HCT116 (cell line): ENCODE data around the gene UCN2. TPM values are rescaled to one million over a fixed set of nuclear protein-coding genes. Genes with fewer than 3 reads are reported as not detected.

Experiments
- ATAC-seq: fragments of 200-7000 bp; cut with Tn5 transposase; 2 replicates; pipeline ENCODE4 v1.9.1; 2020; ENCODE audit warnings: mild to moderate bottlenecking, moderate library complexity
- BruUV-seq: library from RNA; stranded (reverse); fragments of 400-500 nt; replicated peaks from 2 replicates; lab custom pipeline; 2021; lab: Mats Ljungman, UMichigan
- CTCF ChIA-PET: fragments of 300-600 bp; sonication (Branson Sonifier 250); formaldehyde crosslinking; loops from one replicate; lab custom pipeline; 2021; ENCODE audit warnings: antibody characterized with exemption; lab: Charles Lee
- POLR2A ChIA-PET: fragments of 300-600, 350-600 bp; sonication (Branson Sonifier 250); formaldehyde crosslinking; loops from one replicate; lab custom pipeline; 2021; ENCODE audit warnings: antibody characterized with exemption; lab: Charles Lee
- RAD21 ChIA-PET, 2 experiments: fragments of 300-600 bp; sonication (Branson Sonifier 250); formaldehyde crosslinking; loops; one replicate each; lab custom pipeline; 2023; ENCODE audit warnings: low total read pairs in 2 of 2; ENCODE audit not compliant: uncharacterized antibody in 2 of 2, unreplicated experiment in 2 of 2, low non-redundant PET in 1 of 2; lab: Charles Lee
- DNase-seq: peaks from one replicate; pipeline ENCODE4 v3.0.0-alpha.2; 2010; ENCODE audit warnings: low read depth, low spot score
- H2AFZ ChIP-seq: fragments of 200-600 bp; shearing (Covaris generic), sonication (generic); 2 replicates; pipeline ENCODE4 v1.6.1; 2017; ENCODE audit warnings: low read depth, mixed run types, mixed read lengths, antibody characterized with exemption, low read length; ENCODE audit not compliant: poor library complexity, severe bottlenecking
- H3K27ac ChIP-seq: 2 replicates; pipeline ENCODE4 v1.5.1; 2012; ENCODE audit warnings: low read depth, low read length
- H3K27me3 ChIP-seq: fragments of 200-600 bp; sonication (generic); 2 replicates; pipeline ENCODE4 v1.6.1; 2016; ENCODE audit warnings: mixed run types, low read length, mixed read lengths; ENCODE audit not compliant: insufficient read depth
- H3K36me3 ChIP-seq, 2 experiments: fragments of 200-500 bp in 1 of 2; fragments of 200-600 bp in 1 of 2; sonication (Bioruptor generic) in 1 of 2; sonication (generic) in 1 of 2; 2 replicates each; pipeline versions ENCODE4 v1.5.1 to v1.6.1; 2014 to 2016; ENCODE audit warnings: low read length in 2 of 2, inconsistent platforms in 1 of 2, mixed read lengths in 1 of 2, mixed run types in 1 of 2; ENCODE audit not compliant: insufficient read depth in 2 of 2, control insufficient read depth in 1 of 2
- H3K4me1 ChIP-seq, 2 experiments: fragments of 200-600 bp in 1 of 2; sonication (generic) in 1 of 2; 2 replicates each; pipeline versions ENCODE4 v1.5.1 to v1.6.1; 2012 to 2017; ENCODE audit warnings: low read length in 2 of 2, inconsistent platforms in 1 of 2, mild to moderate bottlenecking in 1 of 2, mixed read lengths in 1 of 2, mixed run types in 1 of 2, moderate library complexity in 1 of 2; ENCODE audit not compliant: insufficient read depth in 2 of 2, control insufficient read depth in 1 of 2
- H3K4me2 ChIP-seq: fragments of 200-600 bp; sonication (generic); 2 replicates; pipeline ENCODE4 v1.6.1; 2017; ENCODE audit warnings: mixed run types, low read length, mixed read lengths
- H3K4me3 ChIP-seq, 2 experiments: fragments of 200-600 bp in 1 of 2; sonication (generic) in 1 of 2; replicated peaks in 1 of 2; 2 replicates each; pipeline ENCODE4 v1.5.1; 2011 to 2016; ENCODE audit warnings: low read length in 2 of 2, control low read depth in 1 of 2, low read depth in 1 of 2, mild to moderate bottlenecking in 1 of 2, mixed read lengths in 1 of 2, mixed run types in 1 of 2
- H3K79me2 ChIP-seq: fragments of 200-600 bp; sonication (generic); 2 replicates; pipeline ENCODE4 v1.6.1; 2017; ENCODE audit warnings: mild to moderate bottlenecking, mixed run types, low read length, moderate library complexity, mixed read lengths; ENCODE audit not compliant: insufficient read depth
- H3K9ac ChIP-seq: fragments of 200-600 bp; sonication (generic); 2 replicates; pipeline ENCODE4 v1.6.1; 2016; ENCODE audit warnings: low read length, mixed read lengths
- H3K9me2 ChIP-seq: fragments of 200-600 bp; sonication (generic), shearing (Covaris generic); 2 replicates; pipeline ENCODE4 v1.6.1; 2017; ENCODE audit warnings: mixed run types, mild to moderate bottlenecking, moderate library complexity; ENCODE audit not compliant: insufficient read depth
- H3K9me3 ChIP-seq, 2 experiments: fragments of 200-500 bp in 1 of 2; fragments of 200-600 bp in 1 of 2; sonication (Bioruptor generic) in 1 of 2; sonication (generic) in 1 of 2; 2 replicates each; pipeline ENCODE4 v1.6.1; 2014 to 2017; ENCODE audit warnings: low read length in 2 of 2, mixed read lengths in 2 of 2, inconsistent platforms in 1 of 2, low read depth in 1 of 2, mild to moderate bottlenecking in 1 of 2, mixed run types in 1 of 2, moderate library complexity in 1 of 2; ENCODE audit not compliant: control insufficient read depth in 1 of 2, insufficient read depth in 1 of 2
- H4K20me1 ChIP-seq: fragments of 200-600 bp; sonication (generic), shearing (Covaris generic); 2 replicates; pipeline ENCODE4 v1.6.1; 2017; ENCODE audit warnings: mixed run types, mild to moderate bottlenecking, moderate library complexity; ENCODE audit not compliant: insufficient read depth
- CBX3 ChIP-seq: IDR thresholded peaks from 2 replicates; pipeline ENCODE4 v1.6.1; 2012; ENCODE audit warnings: low read depth
- EGR1 ChIP-seq: IDR thresholded peaks from 2 replicates; pipeline ENCODE4 v1.6.1; 2012; ENCODE audit warnings: low read depth
- ELF1 ChIP-seq: IDR thresholded peaks from 2 replicates; pipeline ENCODE4 v1.6.1; 2012; ENCODE audit warnings: low read depth, borderline replicate concordance
- EZH2phosphoT487 ChIP-seq: fragments of 200-600 bp; IDR thresholded peaks from 2 replicates; pipeline ENCODE4 v1.6.1; 2018; ENCODE audit warnings: antibody characterized with exemption, borderline replicate concordance
- FOSL1 ChIP-seq: IDR thresholded peaks from 2 replicates; pipeline ENCODE4 v1.6.1; 2012; ENCODE audit warnings: low read depth
- JUND ChIP-seq: IDR thresholded peaks from 2 replicates; pipeline ENCODE4 v1.6.1; 2012
- MAX ChIP-seq: IDR thresholded peaks from 2 replicates; pipeline ENCODE4 v1.6.1; 2012
- POLR2A ChIP-seq: IDR thresholded peaks from 2 replicates; pipeline ENCODE4 v1.7.0; 2011; ENCODE audit warnings: borderline replicate concordance; ENCODE audit not compliant: insufficient read depth, insufficient read length; ENCODE audit errors: extremely low read depth
- SIN3A ChIP-seq: IDR thresholded peaks from 2 replicates; pipeline ENCODE4 v1.6.1; 2012; ENCODE audit warnings: low read depth
- ZBTB33 ChIP-seq: IDR thresholded peaks from 2 replicates; pipeline ENCODE4 v1.6.1; 2011; ENCODE audit warnings: mild to moderate bottlenecking, low read length, moderate library complexity; ENCODE audit not compliant: insufficient replicate concordance; ENCODE audit errors: extremely low read depth
- ZNF274 ChIP-seq: fragments of 200-500 bp; sonication (Bioruptor generic); IDR thresholded peaks from 2 replicates; pipeline ENCODE4 v1.6.1; 2014; ENCODE audit warnings: mild to moderate bottlenecking, low read depth, low read length, inconsistent platforms
- intact Hi-C: fragments of 100-400 bp; cut with micrococcal nuclease; formaldehyde crosslinking; loops from 2 replicates; pipeline ENCODE4 v1.10.0; 2022
- total RNA-seq: library from RNA; stranded (reverse); gene quantifications from one replicate; pipeline ENCODE4 v1.2.1, GENCODE V29; 2021; ENCODE audit not compliant: unreplicated experiment

Gene UCN2
- total RNA-seq, 1 experiment from 2014 or later, result 1.5 TPM

- Histone ChIP-seq H3K36me3 (peaks cover 2 to 4% of the 10 kb centered on the region in 2 experiments; a peak in 1 of 4 replicates), H3K9ac (no peak overlapping the region), H3K4me2 (peak overlapping the region; percentile 98; the same call in 1 of the 2 replicates), H3K79me2 (peaks cover 22% of the 10 kb centered on the region; the same call in 1 of the 2 replicates), H3K9me2 (no peaks in the 10 kb centered on the region), H3K9me3 (no peaks in the 10 kb centered on the region), H3K27ac (no peak overlapping the region), H3K27me3 (no peaks in the 10 kb centered on the region)
- intact Hi-C loops, result loop anchor here (10.0 kb wide), 1 partner anchor 111 kb away; the partner anchor contains the start of gene CELSR3
- POLR2A ChIA-PET, result no interaction called here
- ATAC-seq, result no peak
- BruUV-seq, result no TSS peak
- no peak for DNase-seq
- TF ChIP-seq ELF1 (no peak), EZH2phosphoT487 (no peak), EGR1 (no peak), CBX3 (no peak), JUND (no peak), FOSL1 (no peak), ZNF274 (no peak), ZBTB33 (no peak), SIN3A (no peak), MAX (no peak), POLR2A (no peak)
- TF ChIP-seq, all 23 proteins: peak for 0
- H4K20me1 ChIP-seq, result no peaks in the 10 kb centered on the region
- H3K4me1 ChIP-seq, result peaks cover 8 to 41% of the 10 kb centered on the region in 2 experiments
- RAD21 ChIA-PET, result no interaction called here
- CTCF ChIA-PET, result interaction anchor here (0.9 to 3.4 kb wide), 2 partner anchors 118 to 153 kb away, joined by 5 to 16 read pairs; no protein-coding TSS in a partner anchor
- no peak overlapping the region for H3K4me3 ChIP-seq
- H2AFZ ChIP-seq, result no peak overlapping the region
Observed at GRCh38 chr3:48553886-48554845, 9.4 kb downstream of the UCN2 start.
